GM20431 (cell line): ENCODE measurements around the gene GOLT1B.

Source experiments
- in situ Hi-C: fragments of 300-500 bp; cut with MseI, MboI; formaldehyde crosslinking; loops from one replicate; pipeline ENCODE4 v1.15.0; 2020; ENCODE audit warnings: low sequenced_read_pairs; ENCODE audit not compliant: unreplicated experiment

GOLT1B gene

GRCh38 chr12:21559855-21560569 is 58.4 kb downstream of the GOLT1B start:
- in situ Hi-C loops: no loop called here

GRCh38 chr12:21561158-21561557 is 59.6 kb downstream of the GOLT1B start:
- in situ Hi-C loops: no loop called here

GRCh38 chr12:21562859-21563258 is 61.3 kb downstream of the GOLT1B start:
- in situ Hi-C loops: no loop called here

- in situ Hi-C loops: no loop called here
Measured at GRCh38 chr12:21566223-21566906, 64.8 kb downstream of the GOLT1B start.

- in situ Hi-C loops: no loop called here
Measured at GRCh38 chr12:21566907-21567394, 65.4 kb downstream of the GOLT1B start.
